HCT116 (cell line): ENCODE measurements around the gene PRSS56. TPM values are rescaled to one million over a fixed set of nuclear protein-coding genes. Genes with fewer than 3 reads are reported as not detected.

Experiments used
- ATAC-seq: fragments of 200-7000 bp; cut with Tn5 transposase; 2 replicates; pipeline ENCODE4 v1.9.1; 2020; ENCODE audit warnings: mild to moderate bottlenecking, moderate library complexity
- BruUV-seq: library from RNA; stranded (reverse); fragments of 400-500 nt; replicated peaks from 2 replicates; lab custom pipeline; 2021; lab: Mats Ljungman, UMichigan
- CTCF ChIA-PET: fragments of 300-600 bp; sonication (Branson Sonifier 250); formaldehyde crosslinking; loops from one replicate; lab custom pipeline; 2021; ENCODE audit warnings: antibody characterized with exemption; lab: Charles Lee
- POLR2A ChIA-PET: fragments of 300-600, 350-600 bp; sonication (Branson Sonifier 250); formaldehyde crosslinking; loops from one replicate; lab custom pipeline; 2021; ENCODE audit warnings: antibody characterized with exemption; lab: Charles Lee
- RAD21 ChIA-PET, 2 experiments: fragments of 300-600 bp; sonication (Branson Sonifier 250); formaldehyde crosslinking; loops; one replicate each; lab custom pipeline; 2023; ENCODE audit warnings: low total read pairs in 2 of 2; ENCODE audit not compliant: uncharacterized antibody in 2 of 2, unreplicated experiment in 2 of 2, low non-redundant PET in 1 of 2; lab: Charles Lee
- DNase-seq: peaks from one replicate; pipeline ENCODE4 v3.0.0-alpha.2; 2010; ENCODE audit warnings: low read depth, low spot score
- H2AFZ ChIP-seq: fragments of 200-600 bp; shearing (Covaris generic), sonication (generic); 2 replicates; pipeline ENCODE4 v1.6.1; 2017; ENCODE audit warnings: low read depth, mixed run types, mixed read lengths, antibody characterized with exemption, low read length; ENCODE audit not compliant: poor library complexity, severe bottlenecking
- H3K27ac ChIP-seq: 2 replicates; pipeline ENCODE4 v1.5.1; 2012; ENCODE audit warnings: low read depth, low read length
- H3K27me3 ChIP-seq: fragments of 200-600 bp; sonication (generic); 2 replicates; pipeline ENCODE4 v1.6.1; 2016; ENCODE audit warnings: mixed run types, low read length, mixed read lengths; ENCODE audit not compliant: insufficient read depth
- H3K36me3 ChIP-seq, 2 experiments: fragments of 200-500 bp in 1 of 2; fragments of 200-600 bp in 1 of 2; sonication (Bioruptor generic) in 1 of 2; sonication (generic) in 1 of 2; 2 replicates each; pipeline versions ENCODE4 v1.5.1 to v1.6.1; 2014 to 2016; ENCODE audit warnings: low read length in 2 of 2, inconsistent platforms in 1 of 2, mixed read lengths in 1 of 2, mixed run types in 1 of 2; ENCODE audit not compliant: insufficient read depth in 2 of 2, control insufficient read depth in 1 of 2
- H3K4me1 ChIP-seq, 2 experiments: fragments of 200-600 bp in 1 of 2; sonication (generic) in 1 of 2; 2 replicates each; pipeline versions ENCODE4 v1.5.1 to v1.6.1; 2012 to 2017; ENCODE audit warnings: low read length in 2 of 2, inconsistent platforms in 1 of 2, mild to moderate bottlenecking in 1 of 2, mixed read lengths in 1 of 2, mixed run types in 1 of 2, moderate library complexity in 1 of 2; ENCODE audit not compliant: insufficient read depth in 2 of 2, control insufficient read depth in 1 of 2
- H3K4me2 ChIP-seq: fragments of 200-600 bp; sonication (generic); 2 replicates; pipeline ENCODE4 v1.6.1; 2017; ENCODE audit warnings: mixed run types, low read length, mixed read lengths
- H3K4me3 ChIP-seq, 2 experiments: fragments of 200-600 bp in 1 of 2; sonication (generic) in 1 of 2; replicated peaks in 1 of 2; 2 replicates each; pipeline ENCODE4 v1.5.1; 2011 to 2016; ENCODE audit warnings: low read length in 2 of 2, control low read depth in 1 of 2, low read depth in 1 of 2, mild to moderate bottlenecking in 1 of 2, mixed read lengths in 1 of 2, mixed run types in 1 of 2
- H3K79me2 ChIP-seq: fragments of 200-600 bp; sonication (generic); 2 replicates; pipeline ENCODE4 v1.6.1; 2017; ENCODE audit warnings: mild to moderate bottlenecking, mixed run types, low read length, moderate library complexity, mixed read lengths; ENCODE audit not compliant: insufficient read depth
- H3K9ac ChIP-seq: fragments of 200-600 bp; sonication (generic); 2 replicates; pipeline ENCODE4 v1.6.1; 2016; ENCODE audit warnings: low read length, mixed read lengths
- H3K9me2 ChIP-seq: fragments of 200-600 bp; sonication (generic), shearing (Covaris generic); 2 replicates; pipeline ENCODE4 v1.6.1; 2017; ENCODE audit warnings: mixed run types, mild to moderate bottlenecking, moderate library complexity; ENCODE audit not compliant: insufficient read depth
- H3K9me3 ChIP-seq, 2 experiments: fragments of 200-500 bp in 1 of 2; fragments of 200-600 bp in 1 of 2; sonication (Bioruptor generic) in 1 of 2; sonication (generic) in 1 of 2; 2 replicates each; pipeline ENCODE4 v1.6.1; 2014 to 2017; ENCODE audit warnings: low read length in 2 of 2, mixed read lengths in 2 of 2, inconsistent platforms in 1 of 2, low read depth in 1 of 2, mild to moderate bottlenecking in 1 of 2, mixed run types in 1 of 2, moderate library complexity in 1 of 2; ENCODE audit not compliant: control insufficient read depth in 1 of 2, insufficient read depth in 1 of 2
- H4K20me1 ChIP-seq: fragments of 200-600 bp; sonication (generic), shearing (Covaris generic); 2 replicates; pipeline ENCODE4 v1.6.1; 2017; ENCODE audit warnings: mixed run types, mild to moderate bottlenecking, moderate library complexity; ENCODE audit not compliant: insufficient read depth
- ELF1 ChIP-seq: IDR thresholded peaks from 2 replicates; pipeline ENCODE4 v1.6.1; 2012; ENCODE audit warnings: low read depth, borderline replicate concordance
- EZH2 ChIP-seq: fragments of 200-600 bp; sonication (generic); IDR thresholded peaks from 2 replicates; pipeline ENCODE4 v1.6.1; 2017; ENCODE audit warnings: antibody characterized with exemption, mixed run types
- EZH2phosphoT487 ChIP-seq: fragments of 200-600 bp; IDR thresholded peaks from 2 replicates; pipeline ENCODE4 v1.6.1; 2018; ENCODE audit warnings: antibody characterized with exemption, borderline replicate concordance
- FOSL1 ChIP-seq: IDR thresholded peaks from 2 replicates; pipeline ENCODE4 v1.6.1; 2012; ENCODE audit warnings: low read depth
- JUND ChIP-seq: IDR thresholded peaks from 2 replicates; pipeline ENCODE4 v1.6.1; 2012
- POLR2A ChIP-seq: IDR thresholded peaks from 2 replicates; pipeline ENCODE4 v1.7.0; 2011; ENCODE audit warnings: borderline replicate concordance; ENCODE audit not compliant: insufficient read depth, insufficient read length; ENCODE audit errors: extremely low read depth
- REST ChIP-seq: IDR thresholded peaks from 2 replicates; pipeline ENCODE4 v1.6.1; 2012; ENCODE audit warnings: low read depth
- SIN3A ChIP-seq: IDR thresholded peaks from 2 replicates; pipeline ENCODE4 v1.6.1; 2012; ENCODE audit warnings: low read depth
- TCF7L2 ChIP-seq: IDR thresholded peaks from 2 replicates; pipeline ENCODE4 v1.7.0; 2011; ENCODE audit warnings: borderline replicate concordance, inconsistent platforms; ENCODE audit not compliant: insufficient read depth, insufficient read length; ENCODE audit errors: extremely low read depth
- YY1 ChIP-seq: IDR thresholded peaks from 2 replicates; pipeline ENCODE4 v1.6.1; 2011; ENCODE audit warnings: low read length, low read depth, moderate library complexity, mild to moderate bottlenecking; ENCODE audit not compliant: insufficient replicate concordance; ENCODE audit errors: extremely low read depth
- ZNF274 ChIP-seq: fragments of 200-500 bp; sonication (Bioruptor generic); IDR thresholded peaks from 2 replicates; pipeline ENCODE4 v1.6.1; 2014; ENCODE audit warnings: mild to moderate bottlenecking, low read depth, low read length, inconsistent platforms
- intact Hi-C: fragments of 100-400 bp; cut with micrococcal nuclease; formaldehyde crosslinking; loops from 2 replicates; pipeline ENCODE4 v1.10.0; 2022
- total RNA-seq: library from RNA; stranded (reverse); gene quantifications from one replicate; pipeline ENCODE4 v1.2.1, GENCODE V29; 2021; ENCODE audit not compliant: unreplicated experiment
- TF ChIP-seq, protein P1 (sequence below), 3 experiments: fragments of 200-600 bp in 1 of 3; sonication (generic) in 1 of 3; IDR thresholded peaks in 2 of 3; conservative IDR thresholded peaks in 1 of 3; 2 replicates each; pipeline ENCODE4 v1.5.1; 2012 to 2017; ENCODE audit warnings: low read depth in 2 of 3, low read length in 2 of 3, antibody characterized with exemption in 1 of 3, borderline replicate concordance in 1 of 3, control low read depth in 1 of 3, mild to moderate bottlenecking in 1 of 3, mixed read lengths in 1 of 3, mixed run types in 1 of 3, moderate library complexity in 1 of 3; ENCODE audit not compliant: insufficient read depth in 1 of 3
- TF ChIP-seq, protein P2 (sequence below): IDR thresholded peaks from 2 replicates; pipeline ENCODE4 v1.6.1; 2012

The PRSS56 gene
- total RNA-seq, 1 experiment from 2014 or later: not detected

- BruUV-seq: no TSS peak
- Histone ChIP-seq H2AFZ (no peak overlapping the region), H3K4me1 (0 out of 4 replicates have a peak, but pooled peaks cover 0 to 3% of the 10 kb centered on the region in 2 experiments)
- TF ChIP-seq, protein P1, sequence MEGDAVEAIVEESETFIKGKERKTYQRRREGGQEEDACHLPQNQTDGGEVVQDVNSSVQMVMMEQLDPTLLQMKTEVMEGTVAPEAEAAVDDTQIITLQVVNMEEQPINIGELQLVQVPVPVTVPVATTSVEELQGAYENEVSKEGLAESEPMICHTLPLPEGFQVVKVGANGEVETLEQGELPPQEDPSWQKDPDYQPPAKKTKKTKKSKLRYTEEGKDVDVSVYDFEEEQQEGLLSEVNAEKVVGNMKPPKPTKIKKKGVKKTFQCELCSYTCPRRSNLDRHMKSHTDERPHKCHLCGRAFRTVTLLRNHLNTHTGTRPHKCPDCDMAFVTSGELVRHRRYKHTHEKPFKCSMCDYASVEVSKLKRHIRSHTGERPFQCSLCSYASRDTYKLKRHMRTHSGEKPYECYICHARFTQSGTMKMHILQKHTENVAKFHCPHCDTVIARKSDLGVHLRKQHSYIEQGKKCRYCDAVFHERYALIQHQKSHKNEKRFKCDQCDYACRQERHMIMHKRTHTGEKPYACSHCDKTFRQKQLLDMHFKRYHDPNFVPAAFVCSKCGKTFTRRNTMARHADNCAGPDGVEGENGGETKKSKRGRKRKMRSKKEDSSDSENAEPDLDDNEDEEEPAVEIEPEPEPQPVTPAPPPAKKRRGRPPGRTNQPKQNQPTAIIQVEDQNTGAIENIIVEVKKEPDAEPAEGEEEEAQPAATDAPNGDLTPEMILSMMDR (IDR thresholded peaks at IDR 0.05 in 2 of 3, conservative IDR thresholded peaks at IDR 0.05 in 1 of 3; ENCODE audit: borderline replicate concordance in 1 of 3, insufficient read depth in 1 of 3, low read depth in 2 of 3, low read length in 2 of 3): no peak
- TF ChIP-seq POLR2A (no peak), ELF1 (no peak), ZNF274 (no peak), REST (no peak), TCF7L2 (no peak), EZH2phosphoT487 (no peak), SIN3A (no peak), EZH2 (no peak), JUND (no peak), FOSL1 (no peak), YY1 (no peak)
- TF ChIP-seq, protein P2, sequence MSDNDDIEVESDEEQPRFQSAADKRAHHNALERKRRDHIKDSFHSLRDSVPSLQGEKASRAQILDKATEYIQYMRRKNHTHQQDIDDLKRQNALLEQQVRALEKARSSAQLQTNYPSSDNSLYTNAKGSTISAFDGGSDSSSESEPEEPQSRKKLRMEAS: no peak
- TF ChIP-seq, all 23 proteins: peak for 0
- Histone ChIP-seq H3K9ac (no peak overlapping the region), H3K36me3 (no peaks in the 10 kb centered on the region), H3K9me2 (no peaks in the 10 kb centered on the region), H3K4me3 (no peak overlapping the region), H3K79me2 (no peaks in the 10 kb centered on the region), H4K20me1 (no peaks in the 10 kb centered on the region), H3K4me2 (no peak overlapping the region), H3K27me3 (no peaks in the 10 kb centered on the region), H3K9me3 (peaks cover 0 to 8% of the 10 kb centered on the region in 2 experiments; a peak in 3 of 4 replicates), H3K27ac (no peak overlapping the region)
- DNase-seq: no peak
- no peak for ATAC-seq
- ChIA-PET RAD21 (no interaction called here), POLR2A (no interaction called here), CTCF (no interaction called here)
- intact Hi-C loops: no loop called here
These were observed 15.8 kb downstream of the PRSS56 start for GRCh38 chr2:232535761-232536530.
